ENCODE data around the gene MATCAP1. TPM values are rescaled to one million over a fixed set of nuclear protein-coding genes. Genes with fewer than 3 reads are reported as not detected.

Gene MATCAP1
- polyA plus RNA-seq, 3 donors, result 13.0 to 32.0 (median 28.2) TPM

- no peak overlapping the region for H3K27ac ChIP-seq (ENCODE audit: low read depth, low read length)
- WGBS, 3 donors, result 89 to 92% (median 90%) methylated on average over 22 to 25 of the region's 25 CpGs
These were observed 26.5 kb upstream of the MATCAP1 start for GRCh38 chr16:67210069-67210937.

GRCh38 chr16:67209565-67209964 lies 25.8 kb upstream of the MATCAP1 start:
- WGBS, 3 donors, result 86 to 93% (median 91%) methylated on average over 7 to 8 of the region's 8 CpGs
- no peak overlapping the region for H3K27ac ChIP-seq (ENCODE audit: low read depth, low read length)

GRCh38 chr16:67208154-67208896 lies 24.6 kb upstream of the MATCAP1 start:
- H3K27ac ChIP-seq (ENCODE audit: low read depth, low read length), result no peak overlapping the region
- WGBS, 3 donors, result 78 to 94% (median 94%) methylated on average over 11 of the region's 11 CpGs

- H3K27ac ChIP-seq (ENCODE audit: low read depth, low read length), result no peak overlapping the region
- 75 to 80% (median 78%) methylated on average over 21 of the region's 21 CpGs for WGBS, 3 donors
These were observed 23.7 kb upstream of the MATCAP1 start for GRCh38 chr16:67207249-67208091.

- no peak overlapping the region for H3K27ac ChIP-seq (ENCODE audit: low read depth, low read length)
- WGBS, 3 donors, result 93 to 97% (median 94%) methylated on average over 3 of the region's 3 CpGs
These were observed 23.1 kb upstream of the MATCAP1 start for GRCh38 chr16:67206838-67207248.

- H3K27ac ChIP-seq (ENCODE audit: low read depth, low read length), result no peak overlapping the region
- WGBS, 3 donors, result 94 to 96% (median 94%) methylated on average over 8 of the region's 8 CpGs
These were observed 22.5 kb upstream of the MATCAP1 start for GRCh38 chr16:67206129-67206837.

- 73 to 89% (median 74%) methylated on average over 4 of the region's 4 CpGs for WGBS, 3 donors
- no peak overlapping the region for H3K27ac ChIP-seq (ENCODE audit: low read depth, low read length)
These were observed 20.3 kb upstream of the MATCAP1 start for GRCh38 chr16:67204076-67204475.

GRCh38 chr16:67202956-67203493 lies 19.3 kb upstream of the MATCAP1 start:
- 88 to 94% (median 90%) methylated on average over 23 of the region's 23 CpGs for WGBS, 3 donors
- H3K27ac ChIP-seq (ENCODE audit: low read depth, low read length), result no peak overlapping the region

- 93 to 95% (median 95%) methylated on average over 12 of the region's 12 CpGs for WGBS, 3 donors
- H3K27ac ChIP-seq (ENCODE audit: low read depth, low read length), result no peak overlapping the region
These were observed 18.7 kb upstream of the MATCAP1 start for GRCh38 chr16:67202426-67202825.

- H3K27ac ChIP-seq (ENCODE audit: low read depth, low read length), result no peak overlapping the region
- 91 to 95% (median 95%) methylated on average over 38 to 40 of the region's 40 CpGs for WGBS, 3 donors
These were observed 17.9 kb upstream of the MATCAP1 start for GRCh38 chr16:67201411-67202345.

GRCh38 chr16:67200491-67200890 lies 16.7 kb upstream of the MATCAP1 start:
- 86 to 100% (median 96%) methylated on average over 8 of the region's 8 CpGs for WGBS, 3 donors
- no peak overlapping the region for H3K27ac ChIP-seq (ENCODE audit: low read depth, low read length)

- WGBS, 3 donors, result 19 to 63% (median 52%) methylated on average over 16 to 22 of the region's 22 CpGs
- no peak overlapping the region for H3K27ac ChIP-seq (ENCODE audit: low read depth, low read length)
These were observed 16.0 kb upstream of the MATCAP1 start for GRCh38 chr16:67199808-67200198.

- 24 to 67% (median 57%) methylated on average over 58 to 61 of the region's 61 CpGs for WGBS, 3 donors
- H3K27ac ChIP-seq (ENCODE audit: low read depth, low read length), result no peak within 1 kb of the TSS
These were observed 15.4 kb upstream of the MATCAP1 start, which contains the start of gene ELMO3 for GRCh38 chr16:67199011-67199807. ELMO3 (plus strand) TSS chr16:67199131; CDS start chr16:67199327, 196 bp downstream.

- H3K27ac ChIP-seq (ENCODE audit: low read depth, low read length), result no peak overlapping the region
- 51 to 58% (median 51%) methylated on average over 8 to 12 of the region's 12 CpGs for WGBS, 3 donors
These were observed 14.5 kb upstream of the MATCAP1 start for GRCh38 chr16:67198238-67198734.

GRCh38 chr16:67197704-67198103 lies 13.9 kb upstream of the MATCAP1 start:
- no peak overlapping the region for H3K27ac ChIP-seq (ENCODE audit: low read depth, low read length)
- WGBS, 3 donors, result 60 to 74% (median 73%) methylated on average over 6 of the region's 6 CpGs

- 88 to 100% (median 95%) methylated on average over 1 of the region's 1 CpG for WGBS, 3 donors
- H3K27ac ChIP-seq (ENCODE audit: low read depth, low read length), result no peak overlapping the region
These were observed 13.1 kb upstream of the MATCAP1 start for GRCh38 chr16:67196881-67197280.

Data from adipose tissue (tissue), 3 donors.